Measurements from ENCODE around the gene RASA4B.
"Not testable (repeated sequence)": the region's sequence is repeated elsewhere in the genome, so short reads cannot be mapped to it uniquely, and the experiment has no call there.

Gene RASA4B

GRCh38 chr7:102478314-102479208 lies 39.0 kb downstream of the RASA4B start, which contains the start of gene POLR2J:
TSS of gene POLR2J (minus strand) at chr7:102478922. CDS start at chr7:102478860, 62 bp downstream.
- FAIRE-seq: peak; percentile 75
- DNase-seq (ENCODE audit: insufficient read length, low spot score): not testable (repeated sequence)

DNA sequence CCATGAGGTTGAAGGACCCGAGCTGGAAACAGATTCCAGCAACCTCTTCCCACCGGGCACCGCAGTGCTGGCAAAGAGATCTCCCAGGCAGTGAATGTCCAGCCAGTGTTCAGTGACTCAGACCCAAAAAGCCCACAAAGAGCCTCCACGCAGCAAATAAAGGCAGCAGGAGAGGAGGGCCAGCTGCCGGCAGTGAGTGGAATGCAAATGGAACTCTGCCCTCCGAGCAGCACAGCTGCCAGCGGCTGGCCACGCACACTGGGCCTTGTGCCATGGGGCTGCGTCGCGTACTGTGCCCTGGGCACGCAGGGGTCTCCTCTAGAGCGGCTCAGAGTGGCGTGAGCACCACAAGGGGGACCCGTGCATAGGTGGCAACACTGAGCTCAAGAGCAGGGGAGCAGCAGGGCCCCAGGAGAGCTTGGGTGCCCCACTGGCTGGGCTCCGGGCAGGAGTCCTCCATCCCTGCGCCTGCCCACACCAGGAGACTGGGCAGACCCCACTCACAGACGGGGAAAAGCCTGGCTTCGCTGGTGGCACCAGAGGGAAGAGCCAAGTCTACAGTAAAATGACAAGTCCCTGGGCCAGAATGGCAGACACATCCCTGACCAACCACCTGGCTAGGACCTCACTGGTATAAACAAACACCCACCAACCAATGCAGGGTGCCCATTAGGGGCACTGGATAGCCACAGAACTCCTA lies 42.7 kb downstream of the RASA4B start:
- not testable (repeated sequence) for DNase-seq (ENCODE audit: insufficient read length, low spot score); FAIRE-seq

DNA sequence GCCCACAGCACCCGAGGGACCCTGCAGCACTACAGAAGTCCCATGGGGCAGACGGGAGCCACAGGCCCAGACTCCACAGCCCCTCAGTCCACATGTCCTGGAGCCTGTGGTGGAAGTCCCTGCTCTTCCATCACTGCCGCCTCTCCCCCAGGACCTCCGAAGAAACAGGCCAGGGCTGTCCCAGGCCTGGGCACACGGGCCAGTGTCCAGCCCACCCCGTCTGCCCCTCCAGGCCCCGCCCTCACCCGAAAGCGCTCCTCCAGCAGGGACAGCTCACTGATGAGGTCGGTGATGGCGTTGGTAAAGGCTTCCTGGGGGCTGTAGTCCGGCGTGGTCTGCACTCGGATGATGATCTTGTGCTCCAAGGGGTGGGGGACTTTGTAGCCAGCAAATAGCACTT lies 43.5 kb downstream of the RASA4B start:
- DNase-seq (ENCODE audit: insufficient read length, low spot score); FAIRE-seq: not testable (repeated sequence)

- TF ChIP-seq POLR2A (IDR thresholded peaks at IDR 0.05; ENCODE audit: low read depth, low read length): no peak
- DNase-seq (ENCODE audit: insufficient read length, low spot score): no peak
These were observed 44.1 kb downstream of the RASA4B start for GRCh38 chr7:102473271-102473991.

GRCh38 chr7:102472126-102473041 lies 45.2 kb downstream of the RASA4B start:
- DNase-seq (ENCODE audit: insufficient read length, low spot score) (no peak), FAIRE-seq (no peak)
- 0 out of 2 replicates have a peak, but pooled peaks have one; percentile 6 for TF ChIP-seq POLR2A (IDR thresholded peaks at IDR 0.05; ENCODE audit: low read depth, low read length)

More at GRCh38 chr7:102473271-102473991, 44.1 kb downstream of the RASA4B start:
- FAIRE-seq: no peak

DNA sequence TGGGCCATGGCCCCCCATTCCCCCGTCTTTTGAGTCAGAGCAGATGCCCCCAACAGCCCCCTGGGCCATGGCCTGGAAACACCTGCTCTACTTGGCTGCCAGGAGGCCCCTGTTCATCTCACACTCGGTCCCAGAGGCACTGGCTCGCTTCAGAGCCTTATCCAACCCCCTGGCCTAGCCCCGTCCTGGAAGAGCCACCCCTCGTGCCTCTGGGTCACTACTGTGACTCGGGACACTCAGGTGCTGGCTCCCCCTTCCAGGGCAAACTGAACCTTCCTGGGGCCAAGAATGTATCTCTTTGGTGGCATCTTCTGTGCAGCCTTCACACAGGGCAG lies 45.8 kb downstream of the RASA4B start:
- no peak for TF ChIP-seq POLR2A (IDR thresholded peaks at IDR 0.05; ENCODE audit: low read depth, low read length)
- FAIRE-seq (no peak), DNase-seq (ENCODE audit: insufficient read length, low spot score) (no peak)

DNA sequence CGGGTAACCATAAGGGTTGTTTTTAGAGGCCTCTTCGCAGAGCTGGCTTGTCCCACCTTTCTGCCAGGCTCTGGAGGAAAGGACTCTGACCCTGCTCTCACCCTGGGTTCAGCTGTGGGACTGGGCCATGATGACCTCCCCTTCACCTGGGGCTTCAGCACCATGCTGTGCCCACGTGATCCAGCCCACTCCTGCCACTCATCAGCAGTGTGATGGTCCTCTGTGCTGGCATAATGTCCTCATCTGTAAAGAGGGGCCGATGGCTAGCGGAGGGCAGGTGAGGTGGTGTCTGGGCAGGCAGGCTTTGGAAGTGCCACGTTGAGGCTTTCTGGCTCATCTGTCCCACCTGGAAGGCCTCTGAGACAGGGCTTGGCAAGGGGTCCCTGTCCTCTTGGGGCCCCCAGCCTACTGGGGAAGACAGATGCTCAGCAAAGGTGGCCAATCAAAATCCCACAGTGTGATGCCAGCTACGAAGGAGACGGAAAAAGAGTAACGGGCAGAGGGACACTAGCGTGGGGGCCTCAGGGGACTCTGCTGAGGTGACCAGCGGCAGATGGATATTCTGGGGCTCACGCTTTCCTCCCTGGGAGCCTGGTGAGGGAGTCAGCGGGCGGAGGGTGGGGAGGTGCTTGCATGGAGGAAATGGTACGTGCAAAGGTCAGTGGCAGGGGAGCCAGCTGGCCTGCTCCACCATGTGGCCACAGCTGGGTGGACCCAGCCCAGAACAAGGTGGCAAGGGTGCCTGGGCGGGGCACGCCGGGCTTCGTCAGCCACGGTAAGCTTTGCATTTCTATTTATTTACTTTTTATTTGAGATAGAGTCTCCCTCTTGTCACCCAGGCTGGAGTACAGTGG lies 47.4 kb downstream of the RASA4B start:
- FAIRE-seq (no peak), DNase-seq (ENCODE audit: insufficient read length, low spot score) (no peak)
- TF ChIP-seq POLR2A (IDR thresholded peaks at IDR 0.05; ENCODE audit: low read depth, low read length): no peak

GRCh38 chr7:102469351-102469971 lies 48.1 kb downstream of the RASA4B start:
- no peak for TF ChIP-seq POLR2A (IDR thresholded peaks at IDR 0.05; ENCODE audit: low read depth, low read length)
- FAIRE-seq (no peak), DNase-seq (ENCODE audit: insufficient read length, low spot score) (no peak)

GRCh38 chr7:102468478-102469350 lies 48.9 kb downstream of the RASA4B start:
- FAIRE-seq: no peak
- no peak for DNase-seq (ENCODE audit: insufficient read length, low spot score)
- no peak for TF ChIP-seq POLR2A (IDR thresholded peaks at IDR 0.05; ENCODE audit: low read depth, low read length)

DNA sequence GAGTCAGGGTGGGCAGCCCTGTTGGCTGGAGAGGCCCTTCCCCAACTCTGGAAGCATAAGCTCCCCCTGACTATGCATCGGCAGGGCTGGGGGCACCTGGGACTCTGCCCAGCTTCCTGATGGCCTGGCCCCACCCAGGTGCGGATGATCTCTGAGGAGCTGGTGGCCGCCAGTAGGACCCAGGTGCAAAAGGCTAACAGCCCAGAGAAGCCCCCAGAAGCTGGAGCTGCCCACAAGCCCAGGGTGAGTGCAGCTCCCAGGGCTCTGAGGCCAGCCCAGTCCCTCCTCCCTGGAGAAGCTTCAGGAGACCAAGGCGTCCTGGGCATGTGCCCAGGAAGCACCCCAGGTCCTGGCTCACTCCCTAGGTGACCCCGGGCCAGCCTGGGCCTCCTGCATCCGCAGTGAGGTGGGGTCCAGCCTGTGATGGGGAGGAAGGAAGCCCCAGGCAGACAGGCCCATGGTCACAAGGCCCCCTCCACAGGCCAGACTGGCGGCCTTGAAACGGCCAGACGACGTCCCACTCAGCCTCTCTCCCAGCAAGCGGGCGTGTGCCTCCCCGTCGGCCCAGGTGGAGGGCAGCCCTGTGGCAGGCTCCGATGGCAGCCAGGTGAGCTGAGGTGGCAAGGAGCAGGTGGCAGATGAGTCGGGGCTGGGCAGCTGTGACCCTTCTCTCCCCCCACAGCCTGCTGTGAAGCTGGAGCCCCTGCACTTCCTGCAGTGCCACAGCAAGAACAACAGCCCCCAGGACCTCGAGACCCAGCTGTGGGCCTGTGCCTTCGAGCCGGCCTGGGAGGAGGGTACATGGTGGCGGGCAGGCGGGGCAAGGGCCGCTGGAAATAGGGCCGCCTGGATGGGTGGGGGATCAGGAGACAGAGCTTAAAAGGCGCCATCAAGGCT lies 49.7 kb downstream of the RASA4B start:
- FAIRE-seq (no peak), DNase-seq (ENCODE audit: insufficient read length, low spot score) (no peak)
- no peak for TF ChIP-seq POLR2A (IDR thresholded peaks at IDR 0.05; ENCODE audit: low read depth, low read length)

All from H54 (cell line).